ENCODE results near the gene CACNA1S.

DNA sequence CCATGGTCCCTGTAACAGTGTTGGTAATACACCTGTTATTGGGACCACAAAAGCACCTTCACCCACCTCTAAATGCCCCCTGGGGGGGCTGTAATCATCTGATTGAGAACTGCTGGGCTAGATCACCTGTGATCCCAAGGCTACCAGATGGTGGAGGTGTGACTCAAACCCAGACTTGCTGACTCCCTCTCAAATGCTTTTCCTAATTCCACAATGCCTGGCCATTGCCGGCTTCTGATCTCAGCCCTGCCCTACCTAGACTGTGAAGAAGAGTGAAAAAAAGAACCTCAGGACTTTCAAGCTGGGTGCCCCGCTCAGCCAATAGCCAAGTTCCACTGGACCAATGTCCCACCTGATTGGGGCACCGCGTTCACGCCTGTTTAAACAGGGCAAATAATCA lies 32.5 kb upstream of the CACNA1S start:
- TF ChIP-seq, protein P1, sequence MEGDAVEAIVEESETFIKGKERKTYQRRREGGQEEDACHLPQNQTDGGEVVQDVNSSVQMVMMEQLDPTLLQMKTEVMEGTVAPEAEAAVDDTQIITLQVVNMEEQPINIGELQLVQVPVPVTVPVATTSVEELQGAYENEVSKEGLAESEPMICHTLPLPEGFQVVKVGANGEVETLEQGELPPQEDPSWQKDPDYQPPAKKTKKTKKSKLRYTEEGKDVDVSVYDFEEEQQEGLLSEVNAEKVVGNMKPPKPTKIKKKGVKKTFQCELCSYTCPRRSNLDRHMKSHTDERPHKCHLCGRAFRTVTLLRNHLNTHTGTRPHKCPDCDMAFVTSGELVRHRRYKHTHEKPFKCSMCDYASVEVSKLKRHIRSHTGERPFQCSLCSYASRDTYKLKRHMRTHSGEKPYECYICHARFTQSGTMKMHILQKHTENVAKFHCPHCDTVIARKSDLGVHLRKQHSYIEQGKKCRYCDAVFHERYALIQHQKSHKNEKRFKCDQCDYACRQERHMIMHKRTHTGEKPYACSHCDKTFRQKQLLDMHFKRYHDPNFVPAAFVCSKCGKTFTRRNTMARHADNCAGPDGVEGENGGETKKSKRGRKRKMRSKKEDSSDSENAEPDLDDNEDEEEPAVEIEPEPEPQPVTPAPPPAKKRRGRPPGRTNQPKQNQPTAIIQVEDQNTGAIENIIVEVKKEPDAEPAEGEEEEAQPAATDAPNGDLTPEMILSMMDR (IDR thresholded peaks at IDR 0.05): no peak
- TF ChIP-seq ELF1 (IDR thresholded peaks at IDR 0.05): no peak
- no peak for TF ChIP-seq EP300 (IDR thresholded peaks at IDR 0.05; ENCODE audit: borderline replicate concordance in 1 of 2, low read depth in 1 of 2, low read length in 1 of 2)
- TF ChIP-seq EZH2phosphoT487 (IDR thresholded peaks at IDR 0.05; ENCODE audit: borderline replicate concordance, low read depth): no peak
- no peak for TF ChIP-seq SMC3 (IDR thresholded peaks at IDR 0.05; ENCODE audit: low read depth, low read length)
- TF ChIP-seq, protein P2, sequence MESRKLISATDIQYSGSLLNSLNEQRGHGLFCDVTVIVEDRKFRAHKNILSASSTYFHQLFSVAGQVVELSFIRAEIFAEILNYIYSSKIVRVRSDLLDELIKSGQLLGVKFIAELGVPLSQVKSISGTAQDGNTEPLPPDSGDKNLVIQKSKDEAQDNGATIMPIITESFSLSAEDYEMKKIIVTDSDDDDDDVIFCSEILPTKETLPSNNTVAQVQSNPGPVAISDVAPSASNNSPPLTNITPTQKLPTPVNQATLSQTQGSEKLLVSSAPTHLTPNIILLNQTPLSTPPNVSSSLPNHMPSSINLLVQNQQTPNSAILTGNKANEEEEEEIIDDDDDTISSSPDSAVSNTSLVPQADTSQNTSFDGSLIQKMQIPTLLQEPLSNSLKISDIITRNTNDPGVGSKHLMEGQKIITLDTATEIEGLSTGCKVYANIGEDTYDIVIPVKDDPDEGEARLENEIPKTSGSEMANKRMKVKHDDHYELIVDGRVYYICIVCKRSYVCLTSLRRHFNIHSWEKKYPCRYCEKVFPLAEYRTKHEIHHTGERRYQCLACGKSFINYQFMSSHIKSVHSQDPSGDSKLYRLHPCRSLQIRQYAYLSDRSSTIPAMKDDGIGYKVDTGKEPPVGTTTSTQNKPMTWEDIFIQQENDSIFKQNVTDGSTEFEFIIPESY (IDR thresholded peaks at IDR 0.05; ENCODE audit: borderline replicate concordance, low read depth): no peak

All from SK-N-SH (cell line).